Subcutaneous adipose tissue (tissue), 4 donors: ENCODE data around the gene FAM163A. TPM values are rescaled to one million over a fixed set of nuclear protein-coding genes. Genes with fewer than 3 reads are reported as not detected.

Experiments used
- CTCF ChIP-seq: fragments of 450-650 bp; IDR thresholded peaks from one replicate; pipeline ENCODE4 v1.5.1; 2016; ENCODE audit warnings: low read depth, mild to moderate bottlenecking, control low read depth, antibody characterized with exemption, moderate library complexity
- total RNA-seq, 4 donors: library from RNA; depleted of rRNA; stranded (reverse); fragments of >200 nt; gene quantifications; one replicate each; pipeline ENCODE4 v1.1.0, GENCODE V29; 2016

FAM163A gene
- total RNA-seq, 4 donors from 2014 or later, result not detected

GRCh38 chr1:179714159-179714558 is 28.9 kb upstream of the FAM163A start:
- TF ChIP-seq CTCF, result no peak

- TF ChIP-seq CTCF, result no peak
Measured at GRCh38 chr1:179714623-179715022, 28.5 kb upstream of the FAM163A start.

- no peak for TF ChIP-seq CTCF
Measured at GRCh38 chr1:179719272-179719671, 23.8 kb upstream of the FAM163A start.

GRCh38 chr1:179728271-179728670 is 14.8 kb upstream of the FAM163A start:
- no peak for TF ChIP-seq CTCF

GRCh38 chr1:179729881-179730280 is 13.2 kb upstream of the FAM163A start:
- no peak for TF ChIP-seq CTCF

GRCh38 chr1:179731643-179732042 is 11.4 kb upstream of the FAM163A start:
- TF ChIP-seq CTCF, result no peak

GRCh38 chr1:179742291-179742690 is 800 bp upstream of the FAM163A start:
- TF ChIP-seq CTCF, result no peak
